GM12873 (cell line): ENCODE measurements around the gene P2RX7.

Experiments used
- TF ChIP-seq, protein P1 (sequence below): IDR thresholded peaks from 2 replicates; pipeline ENCODE4 v1.5.1; 2012; ENCODE audit warnings: low read depth, mild to moderate bottlenecking, moderate library complexity, low read length, control low read depth; ENCODE audit not compliant: insufficient read depth; ENCODE audit errors: missing control alignments

The P2RX7 gene

GRCh38 chr12:121113057-121113456 is 19.6 kb upstream of the P2RX7 start:
- TF ChIP-seq, protein P1, sequence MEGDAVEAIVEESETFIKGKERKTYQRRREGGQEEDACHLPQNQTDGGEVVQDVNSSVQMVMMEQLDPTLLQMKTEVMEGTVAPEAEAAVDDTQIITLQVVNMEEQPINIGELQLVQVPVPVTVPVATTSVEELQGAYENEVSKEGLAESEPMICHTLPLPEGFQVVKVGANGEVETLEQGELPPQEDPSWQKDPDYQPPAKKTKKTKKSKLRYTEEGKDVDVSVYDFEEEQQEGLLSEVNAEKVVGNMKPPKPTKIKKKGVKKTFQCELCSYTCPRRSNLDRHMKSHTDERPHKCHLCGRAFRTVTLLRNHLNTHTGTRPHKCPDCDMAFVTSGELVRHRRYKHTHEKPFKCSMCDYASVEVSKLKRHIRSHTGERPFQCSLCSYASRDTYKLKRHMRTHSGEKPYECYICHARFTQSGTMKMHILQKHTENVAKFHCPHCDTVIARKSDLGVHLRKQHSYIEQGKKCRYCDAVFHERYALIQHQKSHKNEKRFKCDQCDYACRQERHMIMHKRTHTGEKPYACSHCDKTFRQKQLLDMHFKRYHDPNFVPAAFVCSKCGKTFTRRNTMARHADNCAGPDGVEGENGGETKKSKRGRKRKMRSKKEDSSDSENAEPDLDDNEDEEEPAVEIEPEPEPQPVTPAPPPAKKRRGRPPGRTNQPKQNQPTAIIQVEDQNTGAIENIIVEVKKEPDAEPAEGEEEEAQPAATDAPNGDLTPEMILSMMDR = no peak

DNA sequence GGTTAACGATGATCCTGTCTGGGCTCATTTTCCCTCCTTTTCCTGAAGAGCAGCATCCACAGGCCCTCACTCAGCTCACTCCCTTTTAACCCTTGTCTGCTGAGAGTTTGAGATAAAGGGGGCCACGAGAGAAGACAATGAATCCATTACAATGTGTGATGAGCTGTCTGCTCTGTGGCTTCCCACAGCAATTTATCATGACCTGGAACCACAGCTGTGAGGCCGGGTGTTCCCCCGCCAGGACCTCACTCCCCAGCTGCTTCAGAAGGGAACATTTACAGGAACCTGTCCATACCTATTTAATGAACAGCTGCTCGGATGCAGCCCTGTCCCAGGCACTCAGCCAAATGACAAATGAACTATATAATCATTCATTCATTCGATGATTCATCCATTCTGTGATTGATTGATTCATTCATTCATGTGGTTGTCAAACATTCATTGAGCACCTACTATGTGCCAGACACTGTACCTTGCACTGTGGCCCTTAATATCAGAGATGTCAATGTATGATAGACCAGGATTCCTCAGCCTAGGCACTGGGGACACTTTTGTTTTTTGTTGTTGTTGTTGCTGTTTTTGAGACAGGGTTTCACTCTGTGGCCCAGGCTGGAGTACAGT is 18.5 kb upstream of the P2RX7 start:
- TF ChIP-seq, protein P1 = no peak

DNA sequence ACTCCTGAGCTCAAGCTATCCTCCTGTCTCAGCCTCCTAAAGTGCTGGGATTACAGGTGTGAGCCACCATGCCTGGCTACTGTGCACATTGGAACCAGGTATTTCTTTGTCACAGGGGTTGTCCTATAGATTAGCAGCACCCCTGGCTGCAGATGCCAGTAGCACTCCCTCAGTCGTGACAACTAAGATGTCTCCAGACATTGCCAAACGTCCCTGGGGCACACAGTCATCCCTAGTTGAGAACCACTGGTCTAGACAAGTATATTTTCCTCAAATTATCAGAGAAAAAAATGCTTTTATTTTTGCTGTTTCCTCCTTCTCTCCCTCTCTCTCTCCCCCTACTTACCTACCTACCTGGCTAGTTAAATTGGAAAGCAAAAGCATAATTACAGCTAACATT is 17.9 kb upstream of the P2RX7 start:
- TF ChIP-seq, protein P1 = no peak

GRCh38 chr12:121115530-121115929 is 17.1 kb upstream of the P2RX7 start:
- TF ChIP-seq, protein P1 = no peak

- TF ChIP-seq, protein P1 = no peak
These were observed 16.1 kb upstream of the P2RX7 start for GRCh38 chr12:121116318-121117225.

DNA sequence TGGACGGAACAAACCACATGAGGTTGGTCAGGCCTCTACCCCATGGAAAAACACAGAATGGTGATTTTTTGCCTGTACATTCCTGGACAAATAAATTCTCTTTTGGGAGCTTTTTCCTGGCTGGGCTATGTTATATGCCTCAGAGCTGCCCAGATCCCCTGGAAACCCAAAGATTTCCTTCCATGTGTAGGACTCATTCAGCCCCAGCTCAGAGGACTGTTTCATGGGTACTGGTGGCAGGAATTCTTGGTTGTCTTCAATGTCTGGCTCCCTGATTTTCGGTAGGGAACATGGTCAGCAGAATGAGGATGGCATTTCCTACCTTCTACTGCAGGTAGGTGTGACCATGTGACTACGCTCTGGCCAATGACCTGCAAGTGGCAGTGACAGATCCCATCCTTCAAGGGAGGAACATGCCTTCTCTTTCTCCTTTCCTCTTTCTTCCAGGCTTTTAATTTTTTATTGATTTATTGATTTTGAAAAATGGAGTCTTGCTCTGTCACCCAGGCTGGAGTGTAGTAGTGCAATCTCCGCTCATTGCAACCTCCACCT is 15.4 kb upstream of the P2RX7 start:
- TF ChIP-seq, protein P1 = no peak

DNA sequence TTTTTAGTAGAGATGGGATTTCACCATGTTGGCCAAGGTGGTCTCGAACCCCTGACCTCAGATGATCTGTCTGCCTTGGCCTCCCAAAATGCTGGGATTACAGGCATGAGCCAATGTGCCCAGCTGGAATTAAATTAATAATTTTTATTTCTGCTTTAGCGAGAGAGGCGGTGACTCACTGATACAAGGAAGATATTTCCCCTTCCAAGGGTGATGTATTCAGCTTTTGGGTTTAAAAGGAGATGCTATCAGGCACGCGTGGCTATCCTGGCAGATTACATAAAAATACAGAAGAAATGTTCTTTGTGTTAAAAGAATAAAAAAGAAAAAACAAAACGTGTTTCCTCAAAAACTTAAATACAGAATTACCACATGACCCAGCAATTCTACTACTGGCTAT is 12.4 kb upstream of the P2RX7 start:
- TF ChIP-seq, protein P1 = no peak
